GM21619 (cell line): ENCODE measurements around the gene SAT2.
A peak's percentile ranks its signal among the peaks of the same experiment; 100 is the strongest.
"Not testable (repeated sequence)": the region's sequence is repeated elsewhere in the genome, so short reads cannot be mapped to it uniquely, and the experiment has no call there.

Experiments
- ATAC-seq: cut with Tn5 transposase; IDR thresholded peaks from one replicate; pipeline ENCODE4 v1.9.1; 2021; ENCODE audit not compliant: unreplicated experiment

SAT2 gene

DNA sequence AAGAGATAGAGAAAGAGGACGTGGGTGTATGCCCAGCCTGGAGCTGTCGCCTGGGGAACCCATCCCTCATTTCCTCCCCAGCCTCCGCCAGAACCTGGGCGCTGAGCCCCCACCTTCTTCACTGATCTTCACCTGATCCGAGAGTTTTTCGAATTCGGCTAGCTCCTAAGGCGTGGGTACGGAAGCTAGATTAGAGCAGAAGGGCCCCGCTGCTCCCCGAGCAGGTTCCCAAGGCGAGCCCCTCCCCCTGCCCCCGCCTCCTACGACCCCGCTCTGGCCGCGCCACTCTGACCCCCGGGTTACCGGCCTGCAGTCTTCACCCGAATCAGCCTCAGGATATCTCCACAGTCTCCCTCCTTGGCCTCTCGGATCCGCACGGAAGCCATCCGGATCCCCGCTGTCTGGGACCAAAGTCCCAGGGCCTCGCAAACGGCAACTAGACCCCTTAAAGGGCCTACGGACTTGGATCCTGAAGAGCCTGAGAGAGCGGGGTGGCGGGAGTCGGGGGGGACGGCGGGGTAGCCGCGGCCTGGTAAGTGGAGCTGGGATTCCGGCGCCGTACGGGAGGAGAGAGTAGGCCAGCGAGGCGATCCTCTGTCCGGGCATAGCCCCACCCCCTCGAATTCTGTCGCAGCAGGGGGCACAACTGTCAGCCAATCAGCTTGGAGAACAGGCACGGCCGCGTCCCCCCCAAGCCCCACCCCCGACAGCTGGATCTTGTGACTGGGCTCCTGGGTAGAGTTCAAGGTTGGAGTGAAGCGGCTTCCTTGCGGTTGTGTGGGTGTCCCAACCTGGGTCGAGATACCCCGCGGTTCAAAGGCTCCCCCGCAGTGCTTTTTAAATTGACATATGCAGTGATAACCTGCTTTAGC is at the start of gene SAT2:
TSS of gene SAT2 (minus strand) at position 572 of the 872 bp plus-strand sequence. CDS start at position 386, 186 bp downstream.
- peak; percentile 89 for ATAC-seq

DNA sequence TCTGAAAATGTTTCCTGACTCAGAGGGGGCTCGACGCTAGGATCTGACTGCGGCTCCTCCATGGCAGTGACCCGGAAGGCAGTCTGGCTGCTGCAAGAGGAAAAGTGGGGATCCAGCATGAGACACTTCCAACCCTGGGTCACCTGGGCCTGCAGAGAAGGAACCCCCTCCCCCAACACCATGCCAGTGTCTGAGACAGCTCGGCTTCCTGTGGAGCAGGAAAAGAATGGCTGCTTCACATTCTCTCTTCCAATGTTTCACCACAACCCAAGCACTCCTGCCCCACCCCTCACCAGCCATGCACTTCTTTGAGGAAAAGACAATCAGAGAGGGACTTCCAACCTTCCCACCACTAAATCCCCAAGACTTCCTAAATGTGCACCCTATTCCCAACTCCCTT is 48.9 kb upstream of the SAT2 start:
- no peak for ATAC-seq

DNA sequence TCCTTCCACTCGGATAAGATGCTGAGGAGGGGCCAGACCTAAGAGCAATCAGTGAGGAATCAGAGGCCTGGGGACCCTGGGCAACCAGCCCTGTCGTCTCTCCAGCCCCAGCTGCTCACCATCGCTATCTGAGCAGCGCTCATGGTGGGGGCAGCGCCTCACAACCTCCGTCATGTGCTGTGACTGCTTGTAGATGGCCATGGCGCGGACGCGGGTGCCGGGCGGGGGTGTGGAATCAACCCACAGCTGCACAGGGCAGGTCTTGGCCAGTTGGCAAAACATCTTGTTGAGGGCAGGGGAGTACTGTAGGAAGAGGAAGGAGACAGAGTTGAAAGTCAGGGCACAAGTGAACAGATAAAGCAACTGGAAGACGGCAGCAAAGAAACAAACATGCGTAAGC is 47.3 kb upstream of the SAT2 start:
- no peak for ATAC-seq

DNA sequence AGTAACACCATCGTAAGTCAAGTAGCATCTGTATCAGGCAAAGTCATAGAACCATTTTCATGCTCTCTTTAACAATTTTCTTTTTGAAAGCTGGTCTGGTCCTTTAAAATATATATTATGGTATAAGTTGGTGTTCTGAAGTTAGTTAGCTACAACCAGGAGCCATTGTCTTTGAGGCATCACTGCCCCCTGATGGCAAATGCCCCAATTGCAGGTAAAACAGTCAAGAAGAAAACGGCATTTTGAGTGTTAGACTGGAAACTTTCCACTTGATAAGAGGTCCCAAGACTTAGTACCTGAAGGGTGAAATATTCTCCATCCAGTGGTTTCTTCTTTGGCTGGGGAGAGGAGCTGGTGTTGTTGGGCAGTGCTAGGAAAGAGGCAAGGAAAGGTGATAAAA is 45.6 kb upstream of the SAT2 start:
- no peak for ATAC-seq

DNA sequence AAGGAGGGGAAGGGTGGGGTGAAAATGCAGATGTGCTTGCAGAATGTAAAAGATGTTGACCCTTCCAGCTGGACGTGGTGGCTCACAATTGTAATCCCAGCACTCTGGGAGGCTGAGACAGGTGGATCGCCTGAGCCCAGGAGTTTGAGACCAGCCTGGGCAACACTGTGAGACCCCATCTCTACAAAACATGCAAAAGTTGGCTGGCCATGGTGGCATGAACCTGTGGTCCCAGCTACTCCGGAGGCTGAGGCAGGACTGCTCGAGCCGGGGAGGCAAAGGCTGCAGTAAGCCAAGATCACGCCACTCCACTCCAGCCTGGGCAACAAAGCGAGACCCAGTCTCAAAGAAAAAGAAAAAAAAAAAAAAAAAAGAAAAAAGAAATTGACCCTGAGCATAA is 40.9 kb upstream of the SAT2 start:
- ATAC-seq: no peak

DNA sequence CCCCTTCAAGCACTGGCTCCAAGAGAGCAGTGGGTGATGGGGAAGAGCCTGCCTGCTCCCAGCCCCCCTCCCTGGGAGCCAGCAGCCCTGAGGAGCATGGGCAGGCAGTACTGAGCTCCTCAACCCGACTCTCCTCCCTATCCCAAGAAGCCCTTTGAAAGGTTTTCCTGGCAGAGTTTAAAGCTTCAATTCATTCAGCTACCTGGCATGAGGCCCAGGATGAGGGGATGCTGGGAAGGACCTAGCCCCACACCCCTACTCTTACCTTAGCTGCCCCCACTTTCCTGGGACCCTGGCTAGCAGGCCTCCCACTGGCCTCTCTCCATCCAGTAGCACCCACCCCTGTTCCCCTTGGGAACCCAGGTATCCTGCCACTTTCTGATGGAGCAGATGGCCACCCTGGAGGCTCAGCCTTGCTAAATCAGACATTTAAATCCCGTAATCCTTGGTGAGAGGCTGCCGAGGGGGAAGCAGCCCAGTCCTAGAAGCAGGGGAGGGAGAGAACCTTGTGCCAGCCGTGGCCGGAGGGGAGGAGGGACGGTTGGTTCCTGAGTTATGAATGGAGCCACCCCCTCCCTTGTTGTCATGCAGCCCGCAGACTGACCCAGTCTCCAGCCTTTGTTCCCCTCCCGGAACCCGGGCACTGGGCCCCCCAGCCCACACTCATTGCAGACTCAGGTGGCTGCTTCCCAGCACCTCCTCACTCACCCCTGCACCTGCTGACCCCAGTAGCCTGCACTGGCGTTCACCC is 40.2 kb upstream of the SAT2 start:
- ATAC-seq: no peak

DNA sequence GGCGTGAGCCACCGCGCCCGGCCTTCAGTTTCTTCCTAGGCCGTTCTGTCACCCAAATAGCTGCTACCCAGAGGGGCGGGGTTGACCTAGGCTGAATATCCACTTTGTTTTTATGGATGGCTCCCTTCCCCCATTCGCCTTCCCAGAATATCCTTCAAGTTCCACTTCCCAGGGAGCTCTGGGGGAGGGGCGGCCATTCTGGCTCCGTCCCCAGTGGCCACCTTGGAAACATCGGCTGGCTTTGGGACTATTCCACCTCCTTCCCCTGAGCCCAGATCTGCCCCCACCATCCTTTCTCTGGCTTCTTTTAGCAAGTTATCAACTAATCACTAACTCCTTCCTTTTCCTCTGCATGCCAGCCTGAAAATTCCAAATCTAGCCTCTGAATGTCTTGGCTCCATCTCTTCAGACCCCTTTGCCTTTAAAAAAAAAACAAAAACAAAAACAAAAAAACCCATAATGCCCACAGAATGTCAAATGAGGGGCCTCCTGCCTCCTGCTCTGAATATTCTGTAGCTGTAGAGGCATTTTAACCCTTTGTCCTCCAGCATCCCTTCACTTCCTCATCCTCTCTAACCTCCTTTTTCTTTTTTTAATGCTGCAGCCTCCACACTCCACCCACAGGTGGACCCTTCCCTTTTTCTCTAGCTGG is 29.5 kb upstream of the SAT2 start:
- ATAC-seq: no peak

DNA sequence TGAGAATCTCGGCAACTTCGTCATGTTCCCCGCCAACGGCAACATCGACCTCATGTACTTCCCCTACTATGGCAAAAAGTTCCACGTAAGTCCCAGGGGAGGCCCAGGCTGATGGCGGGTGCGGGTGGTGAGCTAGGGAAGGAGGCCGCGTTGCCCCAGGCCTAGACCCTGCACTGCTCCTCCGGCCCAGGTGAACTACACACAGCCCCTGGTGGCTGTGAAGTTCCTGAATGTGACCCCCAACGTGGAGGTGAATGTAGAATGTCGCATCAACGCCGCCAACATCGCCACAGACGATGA is 27.9 kb upstream of the SAT2 start:
- no peak for ATAC-seq

DNA sequence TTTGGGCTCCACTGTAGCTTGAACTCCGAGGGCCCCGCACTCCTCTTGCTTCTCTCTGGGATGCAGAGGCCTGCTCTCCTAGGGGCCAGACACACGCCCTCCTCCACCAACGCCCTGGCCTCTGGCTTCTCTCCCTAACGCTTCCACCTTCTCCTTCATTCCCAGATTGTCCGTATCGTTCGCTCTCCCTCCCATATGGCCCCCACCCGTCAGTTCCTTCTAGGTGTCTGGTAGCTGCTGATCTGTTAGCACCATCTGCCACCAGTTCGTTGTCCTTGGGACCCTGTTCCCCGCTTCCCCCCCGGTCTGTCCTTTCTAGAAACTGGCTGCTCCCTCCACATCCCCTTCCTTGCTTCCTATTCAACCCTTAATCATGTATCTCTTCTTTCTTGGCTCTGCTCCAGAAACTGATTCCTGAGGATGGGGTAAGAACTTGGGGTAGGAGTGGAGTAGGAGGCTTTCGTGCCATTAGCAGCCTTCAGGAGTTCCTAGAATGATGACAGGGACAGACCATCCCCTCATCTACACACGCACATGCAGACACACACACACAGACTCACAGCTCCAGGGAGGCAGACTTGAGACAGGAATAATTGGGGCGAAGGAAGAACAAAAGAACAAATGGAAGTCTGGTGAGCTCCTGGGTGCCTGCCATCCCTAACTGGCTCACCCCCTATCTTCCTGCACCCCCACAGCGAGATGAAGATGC is 27.4 kb upstream of the SAT2 start:
- ATAC-seq: no peak

DNA sequence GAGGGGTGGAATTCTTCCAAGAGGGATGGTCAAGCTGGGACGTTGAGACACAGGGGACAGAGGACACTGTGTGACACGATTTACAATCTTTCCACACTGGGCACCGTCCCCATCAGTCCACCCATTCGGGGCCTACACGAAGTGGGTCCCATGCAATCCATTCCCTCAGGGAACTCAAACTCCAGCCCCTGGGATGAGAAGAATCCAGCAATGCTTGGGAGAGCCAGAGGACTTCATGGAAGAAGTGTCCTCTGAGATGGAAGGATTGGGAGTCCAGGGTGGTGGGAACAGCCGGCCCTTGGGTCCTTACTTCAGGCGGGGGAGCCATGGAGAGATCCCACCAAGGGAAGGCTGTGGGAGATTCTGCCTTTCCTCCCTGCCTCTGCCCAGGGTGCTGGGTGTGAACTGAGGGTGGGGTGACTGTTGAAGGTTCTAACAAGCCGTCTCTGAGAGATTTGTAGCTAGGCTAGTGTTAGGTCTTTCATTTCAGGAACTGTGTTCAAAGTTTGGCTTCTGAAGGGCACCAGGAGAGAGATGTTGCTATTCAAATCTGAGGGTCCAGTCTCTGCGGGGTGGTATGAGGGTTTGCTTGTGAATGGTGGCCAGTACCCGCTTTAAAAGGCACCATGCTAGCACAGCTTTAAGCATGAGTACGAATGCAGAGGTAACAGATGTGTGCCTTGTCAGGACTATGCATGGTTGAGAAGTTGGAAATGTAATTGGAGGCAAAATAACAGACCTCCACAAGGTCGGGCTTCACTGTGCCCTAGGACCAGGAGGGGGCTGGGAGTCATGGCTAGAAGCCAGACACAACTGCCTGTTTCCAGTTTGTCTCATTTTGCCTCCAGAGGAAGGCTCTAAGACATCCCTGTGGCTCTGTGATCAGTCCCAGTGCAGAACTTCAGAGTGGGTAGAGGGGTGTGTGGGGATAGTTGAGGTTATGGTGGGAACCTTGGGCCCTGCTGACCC is 25.1 kb upstream of the SAT2 start:
- ATAC-seq: no peak

DNA sequence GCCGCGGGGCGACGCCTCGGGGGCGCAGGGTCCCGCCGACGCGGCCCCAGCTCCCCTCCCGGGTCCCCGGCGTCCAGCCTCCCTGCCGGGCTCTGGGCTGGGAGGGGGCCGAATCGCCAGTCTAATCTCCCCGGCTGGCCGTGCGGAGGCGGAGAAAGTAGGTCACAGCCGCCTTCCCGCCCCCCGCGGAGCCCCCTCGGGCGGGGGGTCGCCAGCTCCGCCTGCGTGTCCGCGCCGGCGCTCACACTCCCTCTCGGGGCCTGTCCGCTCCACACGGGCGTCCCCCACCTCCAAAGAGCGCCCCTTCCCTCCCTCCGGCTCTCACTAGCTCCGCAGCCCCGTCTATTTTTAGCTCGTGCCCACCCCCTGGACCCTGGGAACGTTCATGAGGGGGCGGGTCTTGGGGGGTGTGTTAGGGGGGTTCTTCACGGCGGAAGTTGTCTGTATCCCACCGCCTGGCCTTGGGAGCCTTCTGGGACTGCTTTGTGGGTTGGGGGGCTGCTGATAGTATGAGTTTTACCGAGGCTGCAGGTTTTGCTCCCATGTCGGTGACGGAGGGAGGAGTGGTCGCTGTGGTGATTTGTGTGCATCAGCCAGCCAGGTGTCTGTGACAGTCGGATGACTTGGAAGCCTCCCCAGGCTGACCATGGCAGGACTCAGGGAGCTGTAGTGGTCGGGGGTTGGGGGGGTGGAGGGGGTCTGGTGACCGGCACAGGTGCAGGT is 24.2 kb upstream of the SAT2 start:
- no peak for ATAC-seq

DNA sequence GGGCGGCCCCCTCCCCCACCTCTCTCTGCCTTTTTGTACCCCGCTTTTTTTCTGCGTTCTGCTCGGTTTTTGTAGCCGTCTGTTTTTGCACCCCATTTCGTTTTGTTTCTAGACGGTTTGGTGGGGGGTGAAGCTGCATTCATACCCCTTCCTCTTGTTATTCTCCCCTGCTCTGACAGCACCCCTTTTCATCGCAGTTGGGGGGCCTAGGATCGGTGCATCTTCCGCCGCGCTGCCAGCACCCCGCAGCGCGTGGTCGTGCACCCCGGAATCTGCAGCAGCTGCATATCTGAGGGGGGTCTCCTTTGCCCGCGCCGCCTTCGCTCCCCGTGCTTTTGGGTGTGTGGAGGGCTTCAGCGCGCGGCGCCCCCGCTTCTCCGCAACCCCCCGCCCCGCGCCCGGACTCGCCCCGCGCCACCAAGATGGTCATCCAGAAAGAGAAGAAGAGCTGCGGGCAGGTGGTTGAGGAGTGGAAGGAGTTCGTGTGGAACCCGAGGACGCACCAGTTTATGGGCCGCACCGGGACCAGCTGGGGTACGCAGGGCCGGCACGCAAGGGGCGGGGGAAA is 23.6 kb upstream of the SAT2 start:
- ATAC-seq: no peak

DNA sequence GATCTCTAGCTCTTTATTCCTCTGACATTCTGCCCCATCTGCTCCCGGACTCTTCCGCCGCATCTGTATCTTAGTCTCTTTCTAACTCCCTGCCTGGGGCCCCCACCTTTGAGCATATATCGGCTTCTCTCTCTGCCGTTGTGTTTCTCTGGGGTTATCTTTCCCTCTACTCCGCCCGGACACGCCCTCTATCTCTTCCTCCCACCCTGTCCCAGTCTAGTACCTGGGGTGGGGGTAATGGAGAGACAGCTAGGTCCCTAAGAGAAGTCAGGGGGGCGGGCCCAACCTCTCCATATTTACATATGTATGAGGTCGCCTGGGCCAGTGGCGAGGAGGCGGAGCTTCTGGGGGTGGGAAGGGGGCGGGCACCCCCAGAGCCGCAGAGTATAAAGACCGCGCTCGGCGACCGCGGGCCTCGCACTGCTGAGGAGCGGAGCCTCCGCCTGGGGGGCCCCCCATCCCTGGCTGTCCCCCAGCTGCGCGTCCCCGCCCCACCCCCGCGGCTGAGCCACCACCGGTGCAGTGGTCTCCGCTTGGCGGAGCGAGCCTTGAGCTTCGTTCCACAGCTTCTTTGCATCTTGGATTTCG is 23.0 kb upstream of the SAT2 start, which contains the start of gene ATP1B2:
TSS of gene ATP1B2 (plus strand) at position 418 of the 588 bp plus-strand sequence. CDS start 593 bp downstream, outside the sequence.
- no peak for ATAC-seq

DNA sequence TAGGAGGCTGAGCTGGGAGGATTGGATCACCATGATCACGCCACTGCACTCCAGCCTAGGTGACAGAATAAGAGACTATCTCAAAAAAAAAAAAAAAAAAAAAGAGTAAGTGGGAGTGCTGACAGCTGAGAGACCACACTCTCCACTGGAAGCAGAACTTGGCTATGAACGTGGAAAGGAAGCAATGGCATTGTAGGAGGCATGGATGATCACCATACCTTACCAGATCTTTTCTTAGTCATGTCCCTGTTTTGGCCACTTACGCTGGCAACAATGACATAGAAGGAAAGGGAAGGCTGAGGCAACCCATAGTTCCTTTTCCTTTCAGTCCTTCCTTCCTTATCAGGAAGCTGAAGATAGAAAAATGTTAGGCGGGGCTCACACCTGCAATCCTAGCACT is 19.4 kb upstream of the SAT2 start:
- ATAC-seq: no peak

DNA sequence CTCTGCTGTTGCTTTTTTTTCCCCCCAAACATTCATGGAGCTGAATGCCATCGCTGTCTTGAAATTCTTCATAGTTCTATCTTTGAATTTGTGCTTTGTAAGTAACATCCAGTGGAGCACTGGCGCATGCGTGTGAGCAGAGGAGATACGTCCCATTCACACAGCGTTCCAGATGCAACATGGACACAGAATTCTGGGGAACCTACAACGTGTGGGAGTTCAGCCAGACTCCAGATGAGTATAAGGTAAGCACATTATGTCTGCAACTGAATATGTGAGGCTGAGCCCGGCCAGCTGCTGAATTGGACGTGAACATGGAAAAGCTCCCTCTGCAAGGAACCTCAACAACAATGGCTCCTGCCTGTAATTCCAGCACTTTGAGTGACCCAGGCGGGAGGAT is 18.8 kb upstream of the SAT2 start:
- ATAC-seq: no peak

DNA sequence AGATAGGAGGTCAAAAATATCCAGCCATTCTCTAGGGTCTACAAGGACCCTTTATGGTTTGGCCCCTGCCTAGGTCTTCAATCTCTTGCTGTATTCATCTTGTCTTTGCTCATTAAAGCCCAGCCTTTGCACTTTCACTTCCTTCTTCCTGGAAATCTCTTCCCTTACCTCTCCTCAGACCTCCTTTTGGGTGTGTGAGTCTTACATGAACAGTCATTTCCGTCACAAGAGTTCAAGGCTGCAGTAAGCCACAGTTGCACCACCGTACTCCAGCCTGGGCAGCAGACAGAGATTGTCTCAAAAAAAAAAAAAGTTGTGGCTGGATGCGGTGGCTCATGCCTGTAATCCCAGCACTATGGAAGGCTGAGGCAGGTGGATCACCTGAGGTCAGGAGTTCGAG is 17.2 kb upstream of the SAT2 start:
- no peak for ATAC-seq

DNA sequence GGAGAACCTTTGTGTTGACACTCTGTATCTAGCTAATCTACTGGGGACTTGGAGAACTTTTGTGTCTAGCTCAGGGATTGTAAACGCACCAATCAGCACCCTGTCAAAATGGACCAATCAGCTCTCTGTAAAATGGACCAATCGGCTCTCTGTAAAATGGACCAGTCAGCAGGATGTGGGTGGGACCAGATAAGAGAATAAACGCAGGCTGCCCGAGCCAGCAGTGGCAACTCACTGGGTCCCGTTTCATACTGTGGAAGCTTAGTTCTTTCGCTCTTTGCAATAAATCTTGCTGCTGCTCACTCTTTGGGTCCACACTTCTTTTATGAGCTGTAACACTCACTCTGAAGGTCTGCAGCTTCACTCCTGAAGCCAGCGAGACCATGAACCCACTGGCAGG is 14.0 kb upstream of the SAT2 start:
- ATAC-seq: not testable (repeated sequence)

DNA sequence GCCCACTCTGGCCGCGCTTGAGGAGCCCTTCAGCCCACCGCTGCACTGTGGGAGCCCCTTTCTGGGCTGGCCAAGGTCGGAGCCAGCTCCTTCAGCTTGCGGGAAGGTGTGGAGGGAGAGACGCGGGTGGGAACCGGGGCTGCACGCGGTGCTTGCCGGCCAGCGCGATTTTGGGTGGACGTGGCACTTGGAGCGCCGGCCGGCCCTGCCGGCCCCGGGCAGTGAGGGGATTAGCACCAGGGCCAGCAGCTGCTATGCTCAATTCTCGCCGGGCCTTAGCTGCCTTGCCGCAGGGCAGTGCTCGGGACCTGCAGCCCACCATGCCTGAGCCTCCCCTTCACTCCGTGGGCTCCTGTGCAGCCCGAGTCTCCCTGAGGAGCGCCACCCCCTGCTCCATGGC is 13.2 kb upstream of the SAT2 start:
- no peak for ATAC-seq

DNA sequence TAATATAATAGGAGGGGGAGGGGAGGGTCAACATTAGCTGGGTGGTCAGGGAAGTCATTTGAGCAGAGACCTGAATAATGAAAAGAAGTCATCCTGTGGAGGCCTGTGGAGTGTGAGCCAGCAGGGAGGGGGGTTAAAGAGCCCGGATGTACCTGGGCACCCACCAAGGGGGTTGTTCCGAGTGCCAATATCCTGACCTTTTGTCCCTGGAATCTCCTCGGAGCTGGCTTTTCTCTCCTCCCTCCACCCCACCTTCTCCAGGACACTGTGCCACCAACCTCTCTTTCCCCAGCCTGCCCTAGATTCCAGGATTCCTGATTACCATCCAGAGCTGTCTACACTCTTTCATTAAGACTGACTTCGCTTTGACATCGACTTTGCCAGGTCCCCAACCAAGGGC is 8.5 kb upstream of the SAT2 start:
- ATAC-seq: no peak
